Activated T-helper 2 cell treated with anti-CD3 and anti-CD28 coated beads, Interferon-gamma antibody, Interleukin-2, Interleukin-4, amounts not matched to agents 10 μg/mL and 5 μg/mL and 100 μg/mL, durations not matched to agents 14 hours and 24 hours and 36 hours (primary cell): Measurements from ENCODE around the gene HTR6. TPM values are rescaled to one million over a fixed set of nuclear protein-coding genes. Genes with fewer than 3 reads are reported as not detected.

Experiments
- DNase-seq: peaks from one replicate; pipeline ENCODE4 v3.0.0; 2021; ENCODE audit warnings: low spot score
- H3K27ac Mint-ChIP-seq: one replicate; pipeline ENCODE4 v1.8.0; 2021; ENCODE audit warnings: mixed read lengths
- H3K27me3 Mint-ChIP-seq: one replicate; pipeline ENCODE4 v1.8.0; 2021; ENCODE audit warnings: low read depth, mixed read lengths
- H3K36me3 Mint-ChIP-seq: one replicate; pipeline ENCODE4 v1.8.0; 2021; ENCODE audit warnings: low read depth, mixed read lengths
- H3K4me1 Mint-ChIP-seq: one replicate; pipeline ENCODE4 v1.8.0; 2021; ENCODE audit warnings: low read depth, mixed read lengths
- H3K4me3 Mint-ChIP-seq: one replicate; pipeline ENCODE4 v1.8.0; 2021; ENCODE audit warnings: low read depth, mild to moderate bottlenecking, moderate library complexity, mixed read lengths
- H3K9me3 Mint-ChIP-seq: one replicate; pipeline ENCODE4 v1.8.0; 2021; ENCODE audit warnings: mixed read lengths
- intact Hi-C: fragments of 100-400 bp; cut with micrococcal nuclease; formaldehyde crosslinking; loops from one replicate; pipeline ENCODE4 v1.15.1; 2023
- total RNA-seq: library from RNA; stranded (reverse); gene quantifications from 2 replicates; pipeline ENCODE4 v1.2.3, GENCODE V29; 2022

Gene HTR6
- total RNA-seq, 1 donor from 2014 or later = not detected

DNA sequence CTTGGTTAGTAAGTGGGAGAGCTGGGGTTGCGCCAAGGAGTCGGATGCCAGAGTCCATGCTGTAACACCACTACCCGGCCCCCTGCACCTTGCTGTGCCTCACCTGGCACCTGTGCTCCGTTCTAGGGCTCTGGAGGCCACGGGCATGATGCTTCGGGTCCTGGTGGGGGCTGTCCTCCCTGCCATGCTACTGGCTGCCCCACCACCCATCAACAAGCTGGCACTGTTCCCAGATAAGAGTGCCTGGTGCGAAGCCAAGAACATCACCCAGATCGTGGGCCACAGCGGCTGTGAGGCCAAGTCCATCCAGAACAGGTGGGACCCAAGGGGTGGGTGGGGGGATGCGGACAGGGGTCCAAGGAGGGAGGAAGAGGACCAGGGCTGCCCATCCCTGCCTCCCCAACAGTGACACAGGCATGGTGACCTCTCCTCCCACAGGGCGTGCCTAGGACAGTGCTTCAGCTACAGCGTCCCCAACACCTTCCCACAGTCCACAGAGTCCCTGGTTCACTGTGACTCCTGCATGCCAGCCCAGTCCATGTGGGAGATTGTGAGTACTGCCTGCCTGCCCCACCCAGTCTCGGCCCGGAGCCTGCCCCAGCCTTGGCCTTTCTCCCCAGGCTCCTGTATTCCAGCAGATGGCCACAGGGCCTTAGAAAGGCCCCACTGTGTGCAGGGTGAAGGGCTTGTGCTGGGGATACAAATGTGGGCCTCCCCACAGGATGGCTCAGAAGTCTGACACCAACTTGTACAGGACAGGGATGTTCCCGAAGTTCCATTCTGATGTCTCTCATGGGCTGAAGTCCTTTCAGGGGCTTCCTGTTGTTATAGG is 9.6 kb upstream of the HTR6 start:
- H3K27ac Mint-ChIP-seq = no peak overlapping the region
- peaks cover 4% of the 10 kb centered on the region for H3K36me3 Mint-ChIP-seq
- DNase-seq = no peak
- H3K4me3 Mint-ChIP-seq = no peak overlapping the region
- H3K9me3 Mint-ChIP-seq = no peaks in the 10 kb centered on the region
- H3K27me3 Mint-ChIP-seq = no peaks in the 10 kb centered on the region
- H3K4me1 Mint-ChIP-seq = peaks cover 15% of the 10 kb centered on the region
- intact Hi-C loops = loop anchor here (5.0 kb wide), 3 partner anchors 168 to 403 kb away; partner anchors contain the start of genes CAPZB, EMC1 and MRTO4

DNA sequence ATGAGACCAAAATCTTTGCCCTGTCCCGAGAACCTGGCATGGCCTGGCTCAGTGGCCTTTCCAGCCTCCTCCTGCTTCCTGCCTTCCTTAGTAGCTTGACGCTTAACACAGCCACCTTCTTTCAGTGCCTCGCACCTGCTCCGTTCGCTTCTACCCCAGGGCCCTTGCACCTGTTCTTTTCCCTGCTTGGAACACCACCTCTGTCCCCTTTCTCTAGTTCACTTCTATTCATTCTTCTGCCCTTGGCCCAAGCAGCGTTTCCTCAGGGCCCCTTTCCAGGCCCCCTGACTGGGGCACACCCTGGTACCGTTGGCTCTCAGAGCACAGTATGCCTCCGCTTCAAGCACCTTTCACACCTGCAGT is 9.0 kb upstream of the HTR6 start:
- intact Hi-C loops = no loop called here
- peaks cover 4% of the 10 kb centered on the region for H3K36me3 Mint-ChIP-seq
- H3K27me3 Mint-ChIP-seq = no peaks in the 10 kb centered on the region
- H3K4me1 Mint-ChIP-seq = peaks cover 10% of the 10 kb centered on the region
- no peak overlapping the region for H3K27ac Mint-ChIP-seq
- H3K4me3 Mint-ChIP-seq = no peak overlapping the region
- no peak for DNase-seq
- H3K9me3 Mint-ChIP-seq = no peaks in the 10 kb centered on the region

DNA sequence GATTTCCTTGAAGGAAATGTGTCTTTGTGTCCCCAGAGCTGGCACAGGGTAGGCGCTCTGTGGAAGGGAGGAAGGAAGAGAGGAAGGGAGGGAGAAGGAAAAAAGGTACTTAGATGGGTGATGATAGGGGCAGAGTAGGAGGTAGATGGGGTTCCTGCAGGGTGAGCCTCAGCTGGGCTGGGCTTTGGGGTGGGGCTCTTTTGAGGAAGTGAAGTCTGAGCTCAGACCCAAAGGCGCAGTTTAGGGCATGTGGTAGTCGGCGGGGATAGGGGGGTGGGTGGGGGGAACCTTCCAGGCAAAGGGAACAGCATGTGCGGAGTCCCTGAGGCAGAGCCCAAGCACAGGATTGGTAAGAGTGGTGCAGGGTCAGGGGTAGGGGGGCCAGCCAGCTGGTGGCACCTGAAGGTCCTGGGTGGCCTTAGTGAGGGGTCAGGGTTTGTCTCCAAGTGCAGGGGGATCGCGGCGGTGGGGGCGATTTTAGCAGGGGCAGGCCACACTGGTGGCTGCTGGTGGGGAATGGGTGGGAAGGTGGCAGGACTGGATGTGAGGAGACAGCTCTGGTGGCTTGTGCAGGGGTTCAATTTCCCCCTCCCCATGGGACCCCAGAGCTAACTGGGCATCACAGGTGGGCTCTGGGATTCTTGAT is 8.4 kb upstream of the HTR6 start:
- no peaks in the 10 kb centered on the region for H3K27me3 Mint-ChIP-seq
- no peaks in the 10 kb centered on the region for H3K9me3 Mint-ChIP-seq
- no peak overlapping the region for H3K4me3 Mint-ChIP-seq
- H3K36me3 Mint-ChIP-seq = peaks cover 4% of the 10 kb centered on the region
- DNase-seq = no peak
- intact Hi-C loops = no loop called here
- peaks cover 10% of the 10 kb centered on the region for H3K4me1 Mint-ChIP-seq
- no peak overlapping the region for H3K27ac Mint-ChIP-seq

DNA sequence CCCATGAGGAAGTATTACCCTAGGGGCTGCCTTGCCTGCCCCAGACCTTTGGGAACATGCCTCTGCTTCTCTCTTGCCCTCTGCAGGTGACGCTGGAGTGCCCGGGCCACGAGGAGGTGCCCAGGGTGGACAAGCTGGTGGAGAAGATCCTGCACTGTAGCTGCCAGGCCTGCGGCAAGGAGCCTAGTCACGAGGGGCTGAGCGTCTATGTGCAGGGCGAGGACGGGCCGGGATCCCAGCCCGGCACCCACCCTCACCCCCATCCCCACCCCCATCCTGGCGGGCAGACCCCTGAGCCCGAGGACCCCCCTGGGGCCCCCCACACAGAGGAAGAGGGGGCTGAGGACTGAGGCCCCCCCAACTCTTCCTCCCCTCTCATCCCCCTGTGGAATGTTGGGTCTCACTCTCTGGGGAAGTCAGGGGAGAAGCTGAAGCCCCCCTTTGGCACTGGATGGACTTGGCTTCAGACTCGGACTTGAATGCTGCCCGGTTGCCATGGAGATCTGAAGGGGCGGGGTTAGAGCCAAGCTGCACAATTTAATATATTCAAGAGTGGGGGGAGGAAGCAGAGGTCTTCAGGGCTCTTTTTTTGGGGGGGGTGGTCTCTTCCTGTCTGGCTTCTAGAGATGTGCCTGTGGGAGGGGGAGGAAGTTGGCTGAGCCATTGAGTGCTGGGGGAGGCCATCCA is 7.8 kb upstream of the HTR6 start:
- Mint-ChIP-seq H3K27ac (no peak overlapping the region), H3K9me3 (no peaks in the 10 kb centered on the region), H3K4me1 (peaks cover 10% of the 10 kb centered on the region), H3K27me3 (no peaks in the 10 kb centered on the region), H3K36me3 (peaks cover 4% of the 10 kb centered on the region), H3K4me3 (no peak overlapping the region)
- DNase-seq = no peak
- intact Hi-C loops = no loop called here

DNA sequence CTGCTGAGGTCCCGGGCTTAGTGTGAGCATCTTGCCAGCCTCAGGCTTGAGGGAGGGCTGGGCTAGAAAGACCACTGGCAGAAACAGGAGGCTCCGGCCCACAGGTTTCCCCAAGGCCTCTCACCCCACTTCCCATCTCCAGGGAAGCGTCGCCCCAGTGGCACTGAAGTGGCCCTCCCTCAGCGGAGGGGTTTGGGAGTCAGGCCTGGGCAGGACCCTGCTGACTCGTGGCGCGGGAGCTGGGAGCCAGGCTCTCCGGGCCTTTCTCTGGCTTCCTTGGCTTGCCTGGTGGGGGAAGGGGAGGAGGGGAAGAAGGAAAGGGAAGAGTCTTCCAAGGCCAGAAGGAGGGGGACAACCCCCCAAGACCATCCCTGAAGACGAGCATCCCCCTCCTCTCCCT is 7.2 kb upstream of the HTR6 start:
- H3K4me3 Mint-ChIP-seq = no peak overlapping the region
- peaks cover 10% of the 10 kb centered on the region for H3K4me1 Mint-ChIP-seq
- peaks cover 4% of the 10 kb centered on the region for H3K36me3 Mint-ChIP-seq
- no peaks in the 10 kb centered on the region for H3K27me3 Mint-ChIP-seq
- intact Hi-C loops = no loop called here
- no peak overlapping the region for H3K27ac Mint-ChIP-seq
- H3K9me3 Mint-ChIP-seq = no peaks in the 10 kb centered on the region
- DNase-seq = no peak

DNA sequence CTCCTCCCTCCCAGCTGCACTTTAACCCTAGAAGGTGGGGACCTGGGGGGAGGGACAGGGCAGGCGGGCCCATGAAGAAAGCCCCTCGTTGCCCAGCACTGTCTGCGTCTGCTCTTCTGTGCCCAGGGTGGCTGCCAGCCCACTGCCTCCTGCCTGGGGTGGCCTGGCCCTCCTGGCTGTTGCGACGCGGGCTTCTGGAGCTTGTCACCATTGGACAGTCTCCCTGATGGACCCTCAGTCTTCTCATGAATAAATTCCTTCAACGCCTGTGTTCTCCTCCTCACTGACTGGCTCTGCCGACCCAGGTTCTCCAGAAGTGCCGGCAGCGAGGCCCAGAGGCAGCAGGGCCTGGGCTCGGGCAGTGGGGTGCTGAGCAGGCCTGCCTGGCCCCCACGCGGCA is 6.5 kb upstream of the HTR6 start:
- intact Hi-C loops = no loop called here
- Mint-ChIP-seq H3K27ac (no peak overlapping the region), H3K4me1 (peaks cover 10% of the 10 kb centered on the region), H3K4me3 (no peak overlapping the region), H3K27me3 (peaks cover 6% of the 10 kb centered on the region), H3K9me3 (no peaks in the 10 kb centered on the region), H3K36me3 (peaks cover 4% of the 10 kb centered on the region)
- no peak for DNase-seq

DNA sequence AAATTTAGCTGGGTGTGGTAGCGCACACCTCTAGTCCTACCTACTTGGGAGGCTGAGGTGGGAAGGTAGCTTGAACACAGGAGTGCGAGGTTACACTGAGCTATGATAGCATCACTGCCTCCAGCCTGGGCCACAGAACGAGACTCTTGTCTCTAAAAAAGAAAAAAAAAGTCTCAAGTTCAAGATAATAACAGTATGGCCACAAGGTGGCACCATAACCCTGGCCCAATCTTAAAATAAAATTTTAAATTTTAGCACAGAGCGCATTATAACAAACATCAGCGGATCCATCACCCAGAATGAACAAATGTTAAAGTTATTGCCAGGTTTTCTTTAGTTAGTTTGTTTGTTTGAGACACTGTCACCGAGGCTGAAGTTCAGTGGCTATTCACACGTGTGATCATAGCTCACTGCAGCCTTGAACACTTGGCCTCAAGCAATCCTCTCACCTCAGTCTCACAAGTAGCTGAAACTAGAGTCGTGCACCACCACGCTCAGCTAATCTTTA is 2.9 kb upstream of the HTR6 start:
- H3K4me3 Mint-ChIP-seq = no peak overlapping the region
- peaks cover 28% of the 10 kb centered on the region for H3K27me3 Mint-ChIP-seq
- H3K27ac Mint-ChIP-seq = no peak overlapping the region
- intact Hi-C loops = loop anchor here (10.0 kb wide), 1 partner anchor 153 kb away; the partner anchor contains the start of gene RNF186
- no peak for DNase-seq
- H3K36me3 Mint-ChIP-seq = no peaks in the 10 kb centered on the region
- no peaks in the 10 kb centered on the region for H3K9me3 Mint-ChIP-seq
- H3K4me1 Mint-ChIP-seq = peaks cover 8% of the 10 kb centered on the region

DNA sequence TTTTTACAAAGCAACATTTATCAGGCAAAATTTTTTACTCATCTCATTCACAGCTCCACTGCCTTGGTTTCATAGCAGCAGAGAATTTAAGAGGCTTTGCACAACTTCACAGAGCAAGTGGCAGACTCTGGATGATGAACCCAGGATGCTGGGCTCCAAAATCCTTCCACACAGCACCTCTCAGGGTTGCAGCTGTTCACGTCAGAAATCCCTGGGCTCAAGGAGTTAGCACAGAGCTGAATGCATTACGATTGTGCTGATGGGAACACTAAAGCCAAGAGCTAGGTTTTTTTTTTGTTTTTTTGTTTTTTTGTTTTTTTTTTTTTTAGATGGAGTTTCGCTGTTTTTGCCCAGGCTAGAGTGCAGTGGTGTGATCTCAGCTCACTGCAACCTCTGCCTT is 2.4 kb upstream of the HTR6 start:
- DNase-seq = no peak
- Mint-ChIP-seq H3K27ac (no peak overlapping the region), H3K9me3 (no peaks in the 10 kb centered on the region), H3K36me3 (no peaks in the 10 kb centered on the region), H3K4me3 (no peak overlapping the region), H3K4me1 (peaks cover 8% of the 10 kb centered on the region), H3K27me3 (peaks cover 34% of the 10 kb centered on the region)
- intact Hi-C loops = loop anchor here (10.0 kb wide), 1 partner anchor 152 kb away; the partner anchor contains the start of gene RNF186

DNA sequence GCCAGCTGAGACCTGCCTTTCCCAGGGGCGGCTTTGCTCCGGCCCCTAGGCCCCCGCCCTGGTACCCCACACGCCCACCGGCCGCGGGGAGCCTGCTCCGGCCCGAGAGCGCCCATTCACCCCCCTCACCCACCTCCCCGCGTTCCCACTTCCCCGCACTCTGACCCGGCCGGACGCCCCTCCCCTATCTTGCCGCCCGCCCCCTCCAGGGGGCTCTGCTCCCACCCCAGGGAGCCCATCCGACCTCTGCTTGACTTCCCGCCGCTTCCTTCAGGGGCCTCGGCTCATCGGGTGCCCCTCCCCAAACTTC is 466 bp downstream of the HTR6 start:
- intact Hi-C loops = loop anchor here (10.0 kb wide), 1 partner anchor 150 kb away; the partner anchor contains the start of gene RNF186
- no peaks in the 10 kb centered on the region for H3K36me3 Mint-ChIP-seq
- H3K4me3 Mint-ChIP-seq = peak overlapping the region; percentile 58
- peaks cover 4% of the 10 kb centered on the region for H3K4me1 Mint-ChIP-seq
- no peaks in the 10 kb centered on the region for H3K9me3 Mint-ChIP-seq
- no peak overlapping the region for H3K27ac Mint-ChIP-seq
- peaks cover 48% of the 10 kb centered on the region for H3K27me3 Mint-ChIP-seq
- no peak for DNase-seq

DNA sequence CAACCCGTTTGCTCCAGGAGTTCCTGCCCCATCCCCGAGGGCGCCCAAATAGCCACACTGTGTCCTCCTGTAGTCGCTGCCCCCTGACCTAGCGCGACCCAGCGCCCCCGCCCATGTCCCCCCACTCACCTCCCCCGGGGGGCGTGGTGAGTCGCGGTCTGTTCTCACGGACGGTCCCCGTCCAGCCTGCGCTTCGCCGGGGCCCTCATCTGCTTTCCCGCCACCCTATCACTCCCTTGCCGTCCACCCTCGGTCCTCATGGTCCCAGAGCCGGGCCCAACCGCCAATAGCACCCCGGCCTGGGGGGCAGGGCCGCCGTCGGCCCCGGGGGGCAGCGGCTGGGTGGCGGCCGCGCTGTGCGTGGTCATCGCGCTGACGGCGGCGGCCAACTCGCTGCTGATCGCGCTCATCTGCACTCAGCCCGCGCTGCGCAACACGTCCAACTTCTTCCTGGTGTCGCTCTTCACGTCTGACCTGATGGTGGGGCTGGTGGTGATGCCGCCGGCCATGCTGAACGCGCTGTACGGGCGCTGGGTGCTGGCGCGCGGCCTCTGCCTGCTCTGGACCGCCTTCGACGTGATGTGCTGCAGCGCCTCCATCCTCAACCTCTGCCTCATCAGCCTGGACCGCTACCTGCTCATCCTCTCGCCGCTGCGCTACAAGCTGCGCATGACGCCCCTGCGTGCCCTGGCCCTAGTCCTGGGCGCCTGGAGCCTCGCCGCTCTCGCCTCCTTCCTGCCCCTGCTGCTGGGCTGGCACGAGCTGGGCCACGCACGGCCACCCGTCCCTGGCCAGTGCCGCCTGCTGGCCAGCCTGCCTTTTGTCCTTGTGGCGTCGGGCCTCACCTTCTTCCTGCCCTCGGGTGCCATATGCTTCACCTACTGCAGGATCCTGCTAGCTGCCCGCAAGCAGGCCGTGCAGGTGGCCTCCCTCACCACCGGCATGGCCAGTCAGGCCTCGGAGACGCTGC is 1.1 kb downstream of the HTR6 start:
- Mint-ChIP-seq H3K36me3 (no peaks in the 10 kb centered on the region), H3K9me3 (no peaks in the 10 kb centered on the region), H3K4me1 (peaks cover 4% of the 10 kb centered on the region), H3K4me3 (peak overlapping the region; percentile 58), H3K27ac (no peak overlapping the region), H3K27me3 (peaks cover 50% of the 10 kb centered on the region)
- DNase-seq = no peak
- intact Hi-C loops = loop anchor here (10.0 kb wide), 1 partner anchor 149 kb away; the partner anchor contains the start of gene RNF186

DNA sequence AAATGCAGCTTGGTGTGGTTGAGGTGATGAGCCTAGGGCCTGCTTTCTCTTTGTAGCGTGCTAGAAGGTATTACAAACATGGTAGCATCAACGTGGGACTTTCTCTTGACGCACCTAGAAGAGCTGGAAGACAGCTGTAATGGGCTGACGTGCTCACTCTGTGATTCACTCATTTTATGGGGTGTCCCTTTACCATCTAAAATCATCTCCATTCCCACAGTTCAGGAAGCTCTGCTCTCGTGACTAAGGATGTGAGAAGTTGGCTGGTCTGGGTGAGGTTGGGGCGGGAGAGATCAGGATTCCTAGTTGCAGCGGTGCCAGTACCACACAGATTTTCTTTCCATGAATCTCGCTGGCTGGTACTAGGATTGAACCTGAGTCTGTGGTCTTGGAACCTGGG is 4.2 kb downstream of the HTR6 start:
- Mint-ChIP-seq H3K27ac (no peak overlapping the region), H3K36me3 (no peaks in the 10 kb centered on the region), H3K4me1 (peaks cover 4% of the 10 kb centered on the region), H3K4me3 (no peak overlapping the region), H3K27me3 (peaks cover 49% of the 10 kb centered on the region), H3K9me3 (no peaks in the 10 kb centered on the region)
- no peak for DNase-seq
- intact Hi-C loops = loop anchor here (10.0 kb wide), 1 partner anchor 146 kb away; the partner anchor contains the start of gene RNF186

DNA sequence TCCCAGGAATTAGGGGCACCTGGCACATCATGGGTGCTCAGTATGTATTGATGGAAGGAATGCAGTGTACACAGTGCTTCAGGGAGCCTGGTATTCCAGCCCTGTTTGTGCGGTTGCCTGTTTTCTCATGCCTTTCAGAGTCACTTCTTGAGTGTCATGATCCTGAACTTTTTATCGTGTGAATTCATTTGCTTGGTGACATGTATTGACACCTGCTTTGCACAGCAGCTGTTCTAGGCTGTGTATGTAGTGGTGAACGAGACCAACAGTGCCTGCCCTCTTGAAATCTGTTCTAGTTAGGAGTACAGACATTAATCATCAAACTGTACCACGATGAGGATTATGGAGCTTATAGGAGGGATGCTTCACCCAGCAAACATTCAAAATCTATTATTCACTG is 6.1 kb downstream of the HTR6 start:
- no peak overlapping the region for H3K27ac Mint-ChIP-seq
- H3K27me3 Mint-ChIP-seq = peaks cover 41% of the 10 kb centered on the region
- intact Hi-C loops = no loop called here
- no peaks in the 10 kb centered on the region for H3K36me3 Mint-ChIP-seq
- no peaks in the 10 kb centered on the region for H3K9me3 Mint-ChIP-seq
- H3K4me3 Mint-ChIP-seq = no peak overlapping the region
- H3K4me1 Mint-ChIP-seq = peaks cover 4% of the 10 kb centered on the region
- DNase-seq = no peak
